KBM-7 (cell line): ENCODE results near the gene OTOGL.

Experiments used
- DNase-seq: peaks from one replicate; pipeline ENCODE4 v3.0.0-alpha.2; 2015
- in situ Hi-C: fragments of 300-500 bp; cut with MboI; formaldehyde crosslinking; loops from 2 replicates; pipeline ENCODE4 v1.14.3; 2020; ENCODE audit warnings: low sequenced_read_pairs, low pct_unique_long_range_greater_than_20kb, mixed read lengths

Gene OTOGL

DNA sequence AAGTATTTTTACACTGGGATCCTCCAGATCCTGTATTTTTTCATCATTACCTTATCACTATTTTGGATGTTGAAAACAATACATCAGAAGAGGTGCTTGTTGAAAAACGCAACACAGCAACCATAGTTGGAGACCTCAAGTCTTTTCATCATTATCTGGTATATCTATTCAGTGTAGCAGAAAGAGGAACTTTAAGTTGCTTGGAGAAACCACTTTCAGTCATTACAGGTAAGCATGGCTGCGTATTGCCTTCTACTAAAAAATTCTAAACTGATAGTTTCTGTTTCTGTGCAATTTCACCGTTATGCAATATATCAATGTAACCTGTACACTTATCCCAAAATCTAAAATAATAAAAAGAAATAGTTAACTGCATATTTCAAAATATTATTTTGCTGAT lies 312.4 kb downstream of the OTOGL start:
- no peak for DNase-seq
- in situ Hi-C loops = no loop called here

DNA sequence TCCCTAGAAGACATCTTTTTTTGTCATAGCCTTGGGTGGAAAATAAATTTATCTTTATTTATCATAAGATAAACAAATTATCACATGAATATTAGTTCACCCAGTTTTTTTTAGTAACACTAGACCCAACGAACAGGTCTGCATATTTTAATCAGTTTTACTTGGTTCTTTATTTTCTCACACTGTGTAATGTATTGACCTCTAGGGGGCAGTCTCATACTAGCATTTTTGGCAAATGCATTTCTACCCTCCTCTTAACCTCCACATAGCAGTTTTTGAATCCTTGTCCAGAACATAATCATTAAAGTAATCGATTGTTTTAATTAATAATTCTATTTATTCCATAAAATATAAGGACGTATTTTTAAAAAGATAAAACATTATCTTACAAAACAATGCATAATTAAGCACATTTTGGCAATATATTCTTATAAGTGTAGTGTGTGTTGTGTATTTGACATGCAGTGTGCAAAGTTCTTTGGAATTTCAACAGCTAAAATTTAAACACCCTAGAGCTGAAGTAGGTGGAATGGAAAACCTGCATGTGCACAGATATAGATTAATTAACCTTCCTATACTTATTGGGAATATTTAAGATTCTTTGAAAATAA lies 313.1 kb downstream of the OTOGL start:
- DNase-seq = peak; percentile 54
- in situ Hi-C loops = no loop called here

DNA sequence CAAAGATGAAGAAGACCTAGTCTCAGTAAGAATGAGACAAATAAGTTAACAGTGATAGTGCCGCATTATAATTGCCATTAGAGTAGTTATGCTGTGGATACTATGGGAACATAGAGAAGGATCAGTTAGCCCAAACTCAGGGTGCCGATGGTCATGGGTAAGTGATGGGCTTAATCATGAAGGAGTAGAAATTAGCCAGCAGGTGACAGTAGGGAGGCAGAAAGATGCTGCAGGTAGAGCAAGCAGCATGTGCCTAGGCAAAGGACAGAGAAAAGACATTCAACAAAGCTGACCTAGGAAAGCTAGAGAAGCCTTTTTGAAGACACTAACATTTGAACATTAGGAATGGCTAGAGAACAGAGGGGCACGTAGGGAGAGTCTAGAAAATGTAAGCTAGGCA lies 314.1 kb downstream of the OTOGL start:
- DNase-seq = no peak
- in situ Hi-C loops = no loop called here

DNA sequence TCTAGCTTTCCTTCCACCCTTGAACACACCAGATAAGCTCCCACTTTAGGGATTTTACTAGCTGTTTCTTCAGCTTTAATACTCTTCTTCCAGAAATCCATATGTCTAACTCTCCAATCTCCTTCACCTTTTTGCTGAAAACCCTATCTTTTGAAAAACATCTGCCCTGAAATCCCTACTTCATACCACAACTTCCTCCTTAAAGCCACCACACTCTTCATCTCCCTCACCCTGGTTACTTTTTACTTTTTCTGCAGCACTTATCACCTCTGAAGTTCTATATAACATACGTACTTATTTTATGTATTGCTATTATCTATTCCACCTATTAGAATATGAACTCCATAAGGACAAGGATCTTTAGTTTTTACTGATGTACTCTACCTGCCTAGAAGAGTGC lies 316.1 kb downstream of the OTOGL start:
- in situ Hi-C loops = no loop called here
- peak; percentile 42 for DNase-seq

DNA sequence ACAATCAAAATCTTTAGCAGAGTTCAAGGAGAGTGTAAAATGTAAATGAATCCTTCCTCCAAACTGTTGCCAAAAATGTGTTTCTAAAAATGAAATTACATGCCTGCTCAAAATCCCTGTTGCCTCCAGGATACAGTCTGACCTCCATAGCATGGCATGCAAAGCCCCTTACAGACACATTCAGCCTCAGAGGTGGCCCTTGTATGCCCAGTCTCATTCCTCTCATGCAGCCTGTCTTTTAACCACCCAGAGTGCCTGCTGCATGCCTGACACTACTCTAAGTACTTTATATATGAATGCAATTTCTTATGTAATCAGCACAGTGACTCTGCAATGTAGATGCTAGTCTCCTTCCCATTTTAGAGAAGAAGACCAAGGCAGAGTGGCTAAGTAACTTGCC lies 320.3 kb downstream of the OTOGL start:
- in situ Hi-C loops = no loop called here
- DNase-seq = no peak

DNA sequence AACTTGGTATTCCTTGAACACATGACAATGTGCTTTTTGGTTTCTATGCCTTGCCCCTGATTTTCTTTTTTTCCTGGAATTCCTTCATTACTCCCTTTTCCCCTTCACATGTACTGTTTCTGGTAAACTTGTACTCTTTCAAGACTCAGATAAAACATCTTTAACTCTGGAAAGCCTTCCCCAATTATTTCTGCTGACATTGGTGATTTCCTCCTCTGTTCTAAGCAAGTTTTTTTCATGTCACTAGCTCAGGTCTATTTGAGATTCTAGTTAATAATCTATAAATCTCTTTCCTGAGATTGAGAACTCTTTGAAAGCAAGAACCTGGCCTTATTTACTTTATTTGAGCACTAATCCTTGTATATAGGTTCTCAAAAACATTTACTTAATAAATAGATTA lies 320.7 kb downstream of the OTOGL start:
- no peak for DNase-seq
- in situ Hi-C loops = no loop called here

DNA sequence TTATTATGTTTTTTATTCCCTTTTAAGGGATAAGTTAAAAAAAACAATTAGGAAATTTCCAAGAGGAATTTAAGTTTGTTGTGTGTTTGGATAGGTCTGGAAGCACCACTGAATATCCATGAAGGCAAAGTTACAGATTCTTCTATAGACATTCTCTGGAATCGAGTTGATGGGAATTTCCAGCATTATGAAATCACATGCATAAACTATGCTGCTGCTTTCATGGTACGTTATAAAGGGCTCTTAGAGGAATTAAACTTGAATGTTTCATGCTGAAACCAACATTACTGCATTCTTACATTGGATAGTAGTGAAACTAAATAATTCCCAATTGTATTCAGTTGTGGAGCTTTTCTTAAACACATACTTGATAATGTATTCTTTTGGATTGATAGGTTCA lies 323.2 kb downstream of the OTOGL start:
- no peak for DNase-seq
- in situ Hi-C loops = no loop called here
